Panc1 (cell line): ENCODE data around the gene PKM. TPM values are rescaled to one million over a fixed set of nuclear protein-coding genes. Genes with fewer than 3 reads are reported as not detected.

Experiments
- ATAC-seq: fragments of 200-7000 bp; cut with Tn5 transposase; 2 replicates; pipeline ENCODE4 v1.9.1; 2020; ENCODE audit warnings: mild to moderate bottlenecking, moderate library complexity
- Bru-seq: library from RNA; stranded (reverse); fragments of 400-500 nt; gene quantifications from one replicate; lab custom pipeline; 2021; lab: Mats Ljungman, UMichigan
- BruChase-seq, 2 experiments: library from RNA; stranded (reverse); fragments of 400-500 nt; gene quantifications; one replicate each; lab custom pipeline; 2021; lab: Mats Ljungman, UMichigan
- BruUV-seq: library from RNA; stranded (reverse); fragments of 400-500 nt; replicated peaks from 2 replicates; lab custom pipeline; 2021; lab: Mats Ljungman, UMichigan
- CTCF ChIA-PET: fragments of 300-600 bp; sonication (Branson Sonifier 250); formaldehyde crosslinking; loops from one replicate; lab custom pipeline; 2022; ENCODE audit warnings: antibody characterized with exemption; lab: Charles Lee
- POLR2A ChIA-PET: fragments of 300-600 bp; sonication (Branson Sonifier 250); formaldehyde crosslinking; loops from one replicate; lab custom pipeline; 2022; ENCODE audit warnings: antibody characterized with exemption; lab: Charles Lee
- DNase-seq: peaks from one replicate; pipeline ENCODE4 v3.0.0-alpha.2; 2010; ENCODE audit warnings: low read depth, low spot score
- H3K27ac ChIP-seq: 2 replicates; pipeline ENCODE4 v1.5.1; 2011; ENCODE audit warnings: mild to moderate bottlenecking, low read length, inconsistent platforms
- H3K27me3 ChIP-seq: fragments of 200-500 bp; sonication (Bioruptor generic); 2 replicates; pipeline ENCODE4 v1.6.0; 2014; ENCODE audit warnings: low read length, inconsistent platforms; ENCODE audit not compliant: control insufficient read depth, insufficient read depth
- H3K36me3 ChIP-seq: fragments of 200-500 bp; sonication (Bioruptor generic); 2 replicates; pipeline ENCODE4 v1.5.1; 2014; ENCODE audit warnings: inconsistent platforms, mild to moderate bottlenecking, low read length, moderate library complexity; ENCODE audit not compliant: control insufficient read depth, insufficient read depth
- H3K4me1 ChIP-seq: 2 replicates; pipeline ENCODE4 v1.5.1; 2011; ENCODE audit warnings: inconsistent platforms, mild to moderate bottlenecking, low read length, moderate library complexity; ENCODE audit not compliant: control insufficient read depth, insufficient read depth
- H3K4me3 ChIP-seq, 2 experiments: 2 replicates each; pipeline ENCODE4 v1.5.1; 2011 to 2012; ENCODE audit warnings: low read depth in 2 of 2, low read length in 2 of 2, mild to moderate bottlenecking in 2 of 2, inconsistent platforms in 1 of 2, moderate library complexity in 1 of 2
- H3K9me3 ChIP-seq: fragments of 200-500 bp; sonication (Bioruptor generic); 2 replicates; pipeline ENCODE4 v1.5.1; 2014; ENCODE audit warnings: low read depth, mild to moderate bottlenecking, inconsistent platforms, low read length, moderate library complexity; ENCODE audit not compliant: control insufficient read depth, insufficient read depth
- POLR2AphosphoS5 ChIP-seq: IDR thresholded peaks from 2 replicates; pipeline ENCODE4 v1.6.1; 2012; ENCODE audit warnings: mild to moderate bottlenecking, low read depth, low read length, moderate library complexity
- REST ChIP-seq, 2 experiments: IDR thresholded peaks; 2 replicates each; pipeline ENCODE4 v1.6.1; 2011 to 2012; ENCODE audit warnings: low read depth in 2 of 2, control low read depth in 1 of 2, low read length in 1 of 2, mild to moderate bottlenecking in 1 of 2, moderate library complexity in 1 of 2; ENCODE audit not compliant: insufficient read depth in 1 of 2
- SIN3A ChIP-seq: IDR thresholded peaks from 2 replicates; pipeline ENCODE4 v1.6.1; 2012; ENCODE audit warnings: low read depth, mild to moderate bottlenecking, low read length, moderate library complexity, borderline replicate concordance; ENCODE audit not compliant: insufficient read depth
- TCF7L2 ChIP-seq: IDR thresholded peaks from 2 replicates; pipeline ENCODE4 v1.6.1; 2011; ENCODE audit warnings: mild to moderate bottlenecking, low read depth, low read length, inconsistent platforms
- in situ Hi-C: cut with HindIII; loops from 2 replicates; pipeline ENCODE4 v1.10.0; 2016; ENCODE audit warnings: low sequenced_read_pairs, low pct_unique_long_range_greater_than_20kb
- intact Hi-C: fragments of 100-400 bp; cut with micrococcal nuclease; formaldehyde crosslinking; loops from one replicate; pipeline ENCODE4 v1.10.0; 2022; ENCODE audit not compliant: unreplicated experiment
- long read RNA-seq: library from polyadenylated mRNA; unstranded; transcript quantifications from one replicate; pipeline ENCODE4 v2.0.0, GENCODE V29; 2021; ENCODE audit not compliant: unreplicated experiment
- polyA plus RNA-seq: library from polyadenylated mRNA; unstranded; fragments of >200 nt; gene quantifications from one replicate; pipeline ENCODE4 v1.2.1, GENCODE V29; 2012; ENCODE audit warnings: missing spikeins; ENCODE audit not compliant: insufficient read length
- total RNA-seq: library from RNA; stranded (reverse); gene quantifications from one replicate; pipeline ENCODE4 v1.2.1, GENCODE V29; 2021; ENCODE audit not compliant: unreplicated experiment
- TF ChIP-seq, protein P1 (sequence below): fragments of 450-650 bp; IDR thresholded peaks from 2 replicates; pipeline ENCODE4 v1.5.1; 2017; ENCODE audit warnings: mild to moderate bottlenecking

The PKM gene
- total RNA-seq: 1,590 TPM
- polyA plus RNA-seq: 1,992 TPM
- percentile 98 among the genes with signal in this experiment for Bru-seq, nascent RNA
- BruChase-seq, experiment 1, labeled RNA remaining after a 2-hour chase: percentile 97 among the genes with signal in this experiment
- BruChase-seq, experiment 2, labeled RNA remaining after a 6-hour chase: percentile 98 among the genes with signal in this experiment
- long read RNA-seq, transcript PKM-214 (2 exons, 2,301 nt): minor isoform, 28 of 3,990 reads
- long read RNA-seq, transcript PKM-212 (3 exons, 3,016 nt): minor isoform, 41 of 3,990 reads
- long read RNA-seq, transcript PKM-202 (11 exons, 2,318 nt): major isoform, 3,225 of 3,990 reads
- long read RNA-seq, partial matches to known transcripts: 404 of 3,990 reads
- long read RNA-seq, other reads (novel, unspliced or antisense): 288 of 3,990 reads

DNA sequence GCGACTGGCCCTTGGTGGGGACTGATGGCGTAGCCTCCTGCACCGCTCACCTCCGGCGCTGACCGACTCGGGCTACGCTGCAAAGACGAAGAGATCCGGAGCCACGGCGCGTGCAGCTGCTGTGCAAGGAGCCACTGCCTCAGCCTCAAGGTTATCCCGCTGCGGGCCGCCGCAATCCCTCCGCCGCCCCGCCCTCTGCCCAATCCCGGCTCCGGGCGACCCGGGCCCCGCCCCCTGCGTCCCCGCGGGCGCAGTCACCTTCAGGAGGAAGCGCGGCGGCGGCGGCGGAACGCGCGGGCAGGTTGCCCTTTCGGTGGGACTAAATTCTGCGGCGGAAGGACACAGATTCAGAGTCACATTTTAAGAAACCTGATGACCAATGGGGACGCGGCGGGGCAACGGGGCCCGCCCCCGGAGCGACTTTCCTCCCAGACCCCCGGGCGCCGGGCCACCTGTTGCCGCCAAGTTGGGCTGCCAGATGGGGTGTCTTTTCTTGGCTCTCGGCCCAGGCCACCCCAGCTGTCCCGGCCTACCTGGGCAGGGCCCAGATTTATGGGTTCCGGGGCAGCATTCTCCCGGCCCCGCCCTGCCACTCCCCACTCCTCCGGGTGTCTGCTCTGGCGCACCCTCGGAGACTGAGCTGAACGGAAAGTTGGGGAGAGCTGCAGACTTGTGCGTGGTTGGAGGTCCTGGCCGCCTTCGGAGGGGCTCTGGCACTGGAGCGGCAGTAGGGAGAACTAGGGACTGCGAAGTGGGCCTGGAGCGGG is at the start of gene PKM:
Gene PKM, minus strand, starts transcription at position 125 of the 767 bp plus-strand sequence. CDS start 12,093 bp downstream, outside the sequence.
- POLR2A ChIA-PET: interaction anchor here (1.1 kb wide), 1 partner anchor 39 kb away, joined by 4 read pairs; no protein-coding TSS in a partner anchor
- no peaks in the 10 kb centered on the region for H3K9me3 ChIP-seq
- peaks cover 9% of the 10 kb centered on the region for H3K36me3 ChIP-seq
- CTCF ChIA-PET: no interaction called here
- peak within 1 kb of the TSS; percentile 84 to 97 for H3K4me3 ChIP-seq
- no TSS peak for BruUV-seq
- ATAC-seq (peak; percentile 80), DNase-seq (peak; percentile 90)
- in situ Hi-C loops: no loop called here
- peaks cover 19% of the 10 kb centered on the region for H3K4me1 ChIP-seq
- peak within 1 kb of the TSS; percentile 96 for H3K27ac ChIP-seq
- intact Hi-C loops: no loop called here
- TF ChIP-seq TCF7L2 (peak; percentile 83), POLR2AphosphoS5 (peak; percentile 99), REST (IDR thresholded peaks at IDR 0.05; ENCODE audit: insufficient read depth in 1 of 2, low read depth in 2 of 2, low read length in 1 of 2) (peak in 1 of 2 experiments; percentile 76; a peak in 1 of 4 replicates), SIN3A (peak; percentile 85; the same call in 1 of the 2 replicates)
- TF ChIP-seq, protein P1, sequence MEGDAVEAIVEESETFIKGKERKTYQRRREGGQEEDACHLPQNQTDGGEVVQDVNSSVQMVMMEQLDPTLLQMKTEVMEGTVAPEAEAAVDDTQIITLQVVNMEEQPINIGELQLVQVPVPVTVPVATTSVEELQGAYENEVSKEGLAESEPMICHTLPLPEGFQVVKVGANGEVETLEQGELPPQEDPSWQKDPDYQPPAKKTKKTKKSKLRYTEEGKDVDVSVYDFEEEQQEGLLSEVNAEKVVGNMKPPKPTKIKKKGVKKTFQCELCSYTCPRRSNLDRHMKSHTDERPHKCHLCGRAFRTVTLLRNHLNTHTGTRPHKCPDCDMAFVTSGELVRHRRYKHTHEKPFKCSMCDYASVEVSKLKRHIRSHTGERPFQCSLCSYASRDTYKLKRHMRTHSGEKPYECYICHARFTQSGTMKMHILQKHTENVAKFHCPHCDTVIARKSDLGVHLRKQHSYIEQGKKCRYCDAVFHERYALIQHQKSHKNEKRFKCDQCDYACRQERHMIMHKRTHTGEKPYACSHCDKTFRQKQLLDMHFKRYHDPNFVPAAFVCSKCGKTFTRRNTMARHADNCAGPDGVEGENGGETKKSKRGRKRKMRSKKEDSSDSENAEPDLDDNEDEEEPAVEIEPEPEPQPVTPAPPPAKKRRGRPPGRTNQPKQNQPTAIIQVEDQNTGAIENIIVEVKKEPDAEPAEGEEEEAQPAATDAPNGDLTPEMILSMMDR: no peak
- H3K27me3 ChIP-seq: no peaks in the 10 kb centered on the region

- ATAC-seq (no peak), DNase-seq (no peak)
- in situ Hi-C loops: no loop called here
- Histone ChIP-seq H3K4me3 (no peak overlapping the region), H3K4me1 (no peaks in the 10 kb centered on the region), H3K27me3 (no peaks in the 10 kb centered on the region), H3K9me3 (no peaks in the 10 kb centered on the region), H3K36me3 (no peaks in the 10 kb centered on the region), H3K27ac (no peak overlapping the region)
- no TSS peak for BruUV-seq
- ChIA-PET POLR2A (no interaction called here), CTCF (no interaction called here)
- intact Hi-C loops: no loop called here
- TF ChIP-seq, protein P1: no peak
- no peak for TF ChIP-seq POLR2AphosphoS5
- TF ChIP-seq SIN3A: no peak
- no peak for TF ChIP-seq REST (IDR thresholded peaks at IDR 0.05; ENCODE audit: insufficient read depth in 1 of 2, low read depth in 2 of 2, low read length in 1 of 2)
- TF ChIP-seq TCF7L2: no peak
These were observed 49.8 kb upstream of the PKM start for GRCh38 chr15:72280751-72281150.
